ENCODE measurements around the gene BPIFB2. TPM values are rescaled to one million over a fixed set of nuclear protein-coding genes. Genes with fewer than 3 reads are reported as not detected.
"Not testable (repeated sequence)": the region's sequence is repeated elsewhere in the genome, so short reads cannot be mapped to it uniquely, and the experiment has no call there.

BPIFB2 gene
- total RNA-seq, 1 donor from 2014 or later: not detected

- DNase-seq: no peak
- no peak for ATAC-seq
- Histone ChIP-seq H3K4me3 (no peak overlapping the region), H3K27ac (no peak overlapping the region), H3K9me3 (no peaks in the 10 kb centered on the region), H3K4me1 (peaks cover 5% of the 10 kb centered on the region), H3K27me3 (no peaks in the 10 kb centered on the region), H3K36me3 (no peaks in the 10 kb centered on the region)
- intact Hi-C loops (cut with DNase I): no loop called here
- TF ChIP-seq CTCF (IDR thresholded peaks at IDR 0.05): no peak
Observed at GRCh38 chr20:32973077-32973717, 34.3 kb upstream of the BPIFB2 start.

GRCh38 chr20:32974204-32975064 lies 33.1 kb upstream of the BPIFB2 start:
- intact Hi-C loops (cut with DNase I); H3K36me3 ChIP-seq; H3K4me3 ChIP-seq; H3K27ac ChIP-seq; H3K9me3 ChIP-seq; H3K4me1 ChIP-seq; H3K27me3 ChIP-seq; ATAC-seq; DNase-seq: not testable (repeated sequence)

- H3K36me3 ChIP-seq; H3K9me3 ChIP-seq; H3K27ac ChIP-seq; H3K27me3 ChIP-seq; DNase-seq; intact Hi-C loops (cut with DNase I); H3K4me1 ChIP-seq; ATAC-seq; H3K4me3 ChIP-seq: not testable (repeated sequence)
Observed at GRCh38 chr20:32975121-32975520, 32.4 kb upstream of the BPIFB2 start.

GRCh38 chr20:32975698-32976674 lies 31.5 kb upstream of the BPIFB2 start:
- no peak for ATAC-seq
- H3K27me3 ChIP-seq: no peaks in the 10 kb centered on the region
- peaks cover 5% of the 10 kb centered on the region for H3K4me1 ChIP-seq
- no peak for TF ChIP-seq CTCF (IDR thresholded peaks at IDR 0.05)
- H3K9me3 ChIP-seq: no peaks in the 10 kb centered on the region
- no peaks in the 10 kb centered on the region for H3K36me3 ChIP-seq
- H3K27ac ChIP-seq: no peak overlapping the region
- peak; percentile 46 for DNase-seq
- no peak overlapping the region for H3K4me3 ChIP-seq
- intact Hi-C loops (cut with DNase I): no loop called here

- H3K9me3 ChIP-seq: no peaks in the 10 kb centered on the region
- H3K4me3 ChIP-seq: no peak overlapping the region
- H3K27ac ChIP-seq: no peak overlapping the region
- no peaks in the 10 kb centered on the region for H3K36me3 ChIP-seq
- intact Hi-C loops (cut with DNase I): no loop called here
- no peaks in the 10 kb centered on the region for H3K27me3 ChIP-seq
- DNase-seq (no peak), ATAC-seq (no peak)
- no peaks in the 10 kb centered on the region for H3K4me1 ChIP-seq
- no peak for TF ChIP-seq CTCF (IDR thresholded peaks at IDR 0.05)
Observed at GRCh38 chr20:32976746-32977145, 30.8 kb upstream of the BPIFB2 start.

GRCh38 chr20:32977281-32978008 lies 30.1 kb upstream of the BPIFB2 start:
- TF ChIP-seq CTCF (IDR thresholded peaks at IDR 0.05): no peak
- ATAC-seq: no peak
- H3K4me1 ChIP-seq: no peaks in the 10 kb centered on the region
- no peak overlapping the region for H3K4me3 ChIP-seq
- H3K36me3 ChIP-seq: no peaks in the 10 kb centered on the region
- intact Hi-C loops (cut with DNase I): no loop called here
- H3K27ac ChIP-seq: no peak overlapping the region
- H3K27me3 ChIP-seq: no peaks in the 10 kb centered on the region
- H3K9me3 ChIP-seq: no peaks in the 10 kb centered on the region
- DNase-seq: peak; percentile 41
